ENCODE data around the gene WDR72. TPM values are rescaled to one million over a fixed set of nuclear protein-coding genes. Genes with fewer than 3 reads are reported as not detected.

The WDR72 gene
- total and polyA plus RNA-seq, 4 donors = 6.1 to 55.4 (median 17.0) TPM

DNA sequence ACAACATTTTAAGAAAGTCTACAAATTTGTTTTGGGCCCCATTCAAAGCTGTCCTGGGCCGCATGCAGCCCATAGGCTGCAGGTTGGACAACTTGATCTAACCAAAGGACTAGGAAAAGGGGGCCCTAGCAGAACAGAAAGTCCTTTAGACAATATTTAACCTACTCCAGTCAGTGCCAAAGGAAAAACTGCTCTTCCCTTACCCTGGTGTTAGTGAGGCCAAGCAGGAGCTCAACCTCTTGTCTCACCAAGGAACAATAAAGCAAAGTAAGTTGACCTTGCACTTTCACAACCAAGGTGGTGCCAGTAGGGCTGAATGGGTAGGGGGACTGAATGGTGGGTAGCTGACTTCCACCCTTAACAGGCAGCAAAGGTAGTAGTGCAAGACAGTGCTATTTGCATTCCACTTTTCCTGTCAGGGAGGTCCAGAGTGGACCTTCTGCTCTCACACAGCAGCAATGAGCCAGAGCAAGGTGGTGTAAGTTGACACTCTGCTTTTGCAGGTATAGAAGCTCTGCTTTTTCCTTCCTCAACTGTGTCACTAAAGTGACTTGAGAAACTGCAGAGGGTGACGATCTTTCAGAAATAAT, 124.9 kb downstream of the WDR72 start:
- WGBS = 89% methylated on average over 2 of the region's 2 CpGs
- peaks cover 0 to 7% (median 0%) of the 10 kb centered on the region in 4 donors for H3K4me1 ChIP-seq (ENCODE audit: control insufficient read depth in 4 of 4, insufficient read depth in 4 of 4, low read length in 3 of 4)
- H3K9ac ChIP-seq (ENCODE audit: low read depth in 1 of 2, low read length in 2 of 2) = no peak overlapping the region
- peaks cover 0 to 5% (median 3%) of the 10 kb centered on the region in 4 donors for H3K9me3 ChIP-seq (ENCODE audit: control insufficient read depth in 4 of 4, low read length in 3 of 4)
- no peak for DNase-seq (ENCODE audit: low spot score)
- no peak for TF ChIP-seq JUND (IDR thresholded peaks at IDR 0.05)
- no peaks in the 10 kb centered on the region for H3K27me3 ChIP-seq (ENCODE audit: control insufficient read depth in 4 of 4, insufficient read depth in 4 of 4, low read length in 3 of 4)
- H3K36me3 ChIP-seq (ENCODE audit: control insufficient read depth in 4 of 4, insufficient read depth in 3 of 4, low read depth in 1 of 4, low read length in 3 of 4) = peaks cover 0 to 12% (median 0%) of the 10 kb centered on the region in 4 donors
- H3K4me3 ChIP-seq (ENCODE audit: low read depth in 1 of 3, low read length in 3 of 3) = no peak overlapping the region
- H3K27ac ChIP-seq (ENCODE audit: low read depth in 1 of 2, low read length in 2 of 2) = no peak overlapping the region

DNA sequence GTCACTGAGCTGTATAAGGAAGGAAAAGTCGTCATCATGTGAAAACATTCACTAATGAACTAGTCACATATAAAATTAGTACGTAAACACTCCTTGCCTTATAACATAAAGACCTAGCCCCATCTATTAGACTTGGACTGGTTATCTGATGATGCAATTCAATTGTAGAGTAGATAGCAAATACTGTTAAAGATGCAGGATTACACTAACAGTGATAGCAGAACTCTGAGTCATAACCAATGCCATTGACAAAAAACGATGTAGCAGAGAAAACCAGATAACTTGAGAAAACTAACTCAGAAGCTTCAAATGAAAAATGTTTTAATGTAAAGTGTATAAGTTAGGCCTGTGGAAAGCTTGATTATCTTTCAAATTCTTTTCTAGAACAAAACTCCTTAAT, 132.2 kb downstream of the WDR72 start:
- TF ChIP-seq EGR1 (IDR thresholded peaks at IDR 0.05; ENCODE audit: low read depth in 2 of 2) (no peak), JUND (IDR thresholded peaks at IDR 0.05) (no peak), GABPA (IDR thresholded peaks at IDR 0.05 in 1 of 2, conservative IDR thresholded peaks at IDR 0.05 in 1 of 2) (no peak), HNF4G (IDR thresholded peaks at IDR 0.05) (no peak), HNF4A (conservative IDR thresholded peaks at IDR 0.05) (no peak), FOXA1 (IDR thresholded peaks at IDR 0.05) (no peak), RAD21 (IDR thresholded peaks at IDR 0.05) (no peak), RXRA (IDR thresholded peaks at IDR 0.05) (no peak)
- TF ChIP-seq, protein P1, sequence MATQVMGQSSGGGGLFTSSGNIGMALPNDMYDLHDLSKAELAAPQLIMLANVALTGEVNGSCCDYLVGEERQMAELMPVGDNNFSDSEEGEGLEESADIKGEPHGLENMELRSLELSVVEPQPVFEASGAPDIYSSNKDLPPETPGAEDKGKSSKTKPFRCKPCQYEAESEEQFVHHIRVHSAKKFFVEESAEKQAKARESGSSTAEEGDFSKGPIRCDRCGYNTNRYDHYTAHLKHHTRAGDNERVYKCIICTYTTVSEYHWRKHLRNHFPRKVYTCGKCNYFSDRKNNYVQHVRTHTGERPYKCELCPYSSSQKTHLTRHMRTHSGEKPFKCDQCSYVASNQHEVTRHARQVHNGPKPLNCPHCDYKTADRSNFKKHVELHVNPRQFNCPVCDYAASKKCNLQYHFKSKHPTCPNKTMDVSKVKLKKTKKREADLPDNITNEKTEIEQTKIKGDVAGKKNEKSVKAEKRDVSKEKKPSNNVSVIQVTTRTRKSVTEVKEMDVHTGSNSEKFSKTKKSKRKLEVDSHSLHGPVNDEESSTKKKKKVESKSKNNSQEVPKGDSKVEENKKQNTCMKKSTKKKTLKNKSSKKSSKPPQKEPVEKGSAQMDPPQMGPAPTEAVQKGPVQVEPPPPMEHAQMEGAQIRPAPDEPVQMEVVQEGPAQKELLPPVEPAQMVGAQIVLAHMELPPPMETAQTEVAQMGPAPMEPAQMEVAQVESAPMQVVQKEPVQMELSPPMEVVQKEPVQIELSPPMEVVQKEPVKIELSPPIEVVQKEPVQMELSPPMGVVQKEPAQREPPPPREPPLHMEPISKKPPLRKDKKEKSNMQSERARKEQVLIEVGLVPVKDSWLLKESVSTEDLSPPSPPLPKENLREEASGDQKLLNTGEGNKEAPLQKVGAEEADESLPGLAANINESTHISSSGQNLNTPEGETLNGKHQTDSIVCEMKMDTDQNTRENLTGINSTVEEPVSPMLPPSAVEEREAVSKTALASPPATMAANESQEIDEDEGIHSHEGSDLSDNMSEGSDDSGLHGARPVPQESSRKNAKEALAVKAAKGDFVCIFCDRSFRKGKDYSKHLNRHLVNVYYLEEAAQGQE (IDR thresholded peaks at IDR 0.05) = no peak
- TF ChIP-seq, protein P2, sequence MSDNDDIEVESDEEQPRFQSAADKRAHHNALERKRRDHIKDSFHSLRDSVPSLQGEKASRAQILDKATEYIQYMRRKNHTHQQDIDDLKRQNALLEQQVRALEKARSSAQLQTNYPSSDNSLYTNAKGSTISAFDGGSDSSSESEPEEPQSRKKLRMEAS (IDR thresholded peaks at IDR 0.05) = no peak
- TF ChIP-seq, protein P3, sequence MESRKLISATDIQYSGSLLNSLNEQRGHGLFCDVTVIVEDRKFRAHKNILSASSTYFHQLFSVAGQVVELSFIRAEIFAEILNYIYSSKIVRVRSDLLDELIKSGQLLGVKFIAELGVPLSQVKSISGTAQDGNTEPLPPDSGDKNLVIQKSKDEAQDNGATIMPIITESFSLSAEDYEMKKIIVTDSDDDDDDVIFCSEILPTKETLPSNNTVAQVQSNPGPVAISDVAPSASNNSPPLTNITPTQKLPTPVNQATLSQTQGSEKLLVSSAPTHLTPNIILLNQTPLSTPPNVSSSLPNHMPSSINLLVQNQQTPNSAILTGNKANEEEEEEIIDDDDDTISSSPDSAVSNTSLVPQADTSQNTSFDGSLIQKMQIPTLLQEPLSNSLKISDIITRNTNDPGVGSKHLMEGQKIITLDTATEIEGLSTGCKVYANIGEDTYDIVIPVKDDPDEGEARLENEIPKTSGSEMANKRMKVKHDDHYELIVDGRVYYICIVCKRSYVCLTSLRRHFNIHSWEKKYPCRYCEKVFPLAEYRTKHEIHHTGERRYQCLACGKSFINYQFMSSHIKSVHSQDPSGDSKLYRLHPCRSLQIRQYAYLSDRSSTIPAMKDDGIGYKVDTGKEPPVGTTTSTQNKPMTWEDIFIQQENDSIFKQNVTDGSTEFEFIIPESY (IDR thresholded peaks at IDR 0.05) = no peak
- TF ChIP-seq, protein P4, sequence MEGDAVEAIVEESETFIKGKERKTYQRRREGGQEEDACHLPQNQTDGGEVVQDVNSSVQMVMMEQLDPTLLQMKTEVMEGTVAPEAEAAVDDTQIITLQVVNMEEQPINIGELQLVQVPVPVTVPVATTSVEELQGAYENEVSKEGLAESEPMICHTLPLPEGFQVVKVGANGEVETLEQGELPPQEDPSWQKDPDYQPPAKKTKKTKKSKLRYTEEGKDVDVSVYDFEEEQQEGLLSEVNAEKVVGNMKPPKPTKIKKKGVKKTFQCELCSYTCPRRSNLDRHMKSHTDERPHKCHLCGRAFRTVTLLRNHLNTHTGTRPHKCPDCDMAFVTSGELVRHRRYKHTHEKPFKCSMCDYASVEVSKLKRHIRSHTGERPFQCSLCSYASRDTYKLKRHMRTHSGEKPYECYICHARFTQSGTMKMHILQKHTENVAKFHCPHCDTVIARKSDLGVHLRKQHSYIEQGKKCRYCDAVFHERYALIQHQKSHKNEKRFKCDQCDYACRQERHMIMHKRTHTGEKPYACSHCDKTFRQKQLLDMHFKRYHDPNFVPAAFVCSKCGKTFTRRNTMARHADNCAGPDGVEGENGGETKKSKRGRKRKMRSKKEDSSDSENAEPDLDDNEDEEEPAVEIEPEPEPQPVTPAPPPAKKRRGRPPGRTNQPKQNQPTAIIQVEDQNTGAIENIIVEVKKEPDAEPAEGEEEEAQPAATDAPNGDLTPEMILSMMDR (IDR thresholded peaks at IDR 0.05; ENCODE audit: low read depth, low read length, missing input control) = no peak
- no peak overlapping the region for H3K27ac ChIP-seq (ENCODE audit: low read depth in 1 of 2, low read length in 2 of 2)
- H3K36me3 ChIP-seq (ENCODE audit: control insufficient read depth in 4 of 4, insufficient read depth in 3 of 4, low read depth in 1 of 4, low read length in 3 of 4) = peaks cover 0 to 1% (median under 1%) of the 10 kb centered on the region in 4 donors
- H3K4me3 ChIP-seq (ENCODE audit: low read depth in 1 of 3, low read length in 3 of 3) = no peak overlapping the region
- no peak overlapping the region for H3K9ac ChIP-seq (ENCODE audit: low read depth in 1 of 2, low read length in 2 of 2)
- no peak for DNase-seq (ENCODE audit: low spot score)
- H3K4me1 ChIP-seq (ENCODE audit: control insufficient read depth in 4 of 4, insufficient read depth in 4 of 4, low read length in 3 of 4) = peaks cover 0 to 1% (median 0%) of the 10 kb centered on the region in 4 donors
- H3K9me3 ChIP-seq (ENCODE audit: control insufficient read depth in 4 of 4, low read length in 3 of 4) = peaks cover 0 to 2% (median 2%) of the 10 kb centered on the region in 4 donors
- WGBS = 85% methylated on average over 3 of the region's 3 CpGs
- no peaks in the 10 kb centered on the region for H3K27me3 ChIP-seq (ENCODE audit: control insufficient read depth in 4 of 4, insufficient read depth in 4 of 4, low read length in 3 of 4)

All from liver (tissue), 9 donors.